Bronchial epithelial cell (primary cell): ENCODE results near the gene TIMM50. TPM values are rescaled to one million over a fixed set of nuclear protein-coding genes. Genes with fewer than 3 reads are reported as not detected.

Source experiments
- DNase-seq: peaks from one replicate; pipeline ENCODE4 v3.0.0-alpha.2; 2010; ENCODE audit warnings: low read depth
- FAIRE-seq: peaks from 2 replicates; lab custom pipeline; 2011; peaks lifted over from hg19 to GRCh38; lab: Jason Lieb, UNC
- H3K27me3 ChIP-seq: 2 replicates; pipeline ENCODE4 v1.5.1; 2011; ENCODE audit warnings: low read length; ENCODE audit not compliant: control insufficient read depth, insufficient read depth
- H3K36me3 ChIP-seq: 2 replicates; pipeline ENCODE4 v1.5.1; 2011; ENCODE audit warnings: low read length; ENCODE audit not compliant: control insufficient read depth, insufficient read depth
- H3K4me3 ChIP-seq: 2 replicates; pipeline ENCODE4 v1.5.1; 2011; ENCODE audit warnings: mild to moderate bottlenecking, low read depth, low read length, control low read depth
- total RNA-seq: library from RNA; depleted of rRNA; stranded (reverse); fragments of >200 nt; gene quantifications from 2 replicates; pipeline ENCODE4 v1.2.1, GENCODE V29; 2014
- TF ChIP-seq, protein P1 (sequence below): IDR thresholded peaks from 2 replicates; pipeline ENCODE4 v1.5.1; 2011; ENCODE audit warnings: mild to moderate bottlenecking, moderate library complexity, low read length, control low read depth, inconsistent platforms; ENCODE audit not compliant: insufficient read depth, severe bottlenecking

TIMM50 gene
- total RNA-seq, 1 donor from 2014 or later: 84.2 TPM

DNA sequence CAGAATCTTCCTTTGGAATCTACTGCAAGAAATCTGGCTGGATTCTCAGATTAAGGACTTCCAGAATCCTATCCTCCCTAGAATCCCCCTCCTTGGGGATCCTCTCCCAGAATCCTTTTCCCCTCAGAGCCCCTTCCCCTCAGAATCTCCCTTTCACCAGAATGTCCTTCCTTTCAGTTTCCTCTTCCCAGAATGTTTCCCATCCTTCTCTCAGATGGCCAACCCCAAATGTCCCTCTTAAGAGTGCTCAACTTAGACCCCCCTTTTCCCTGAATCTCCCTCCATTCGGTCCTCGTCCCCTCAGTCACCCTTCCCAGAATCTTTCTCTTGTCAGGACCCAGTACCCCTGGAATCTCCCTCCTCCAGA lies 44.3 kb upstream of the TIMM50 start:
- peak overlapping the region; percentile 96 for H3K4me3 ChIP-seq
- TF ChIP-seq, protein P1, sequence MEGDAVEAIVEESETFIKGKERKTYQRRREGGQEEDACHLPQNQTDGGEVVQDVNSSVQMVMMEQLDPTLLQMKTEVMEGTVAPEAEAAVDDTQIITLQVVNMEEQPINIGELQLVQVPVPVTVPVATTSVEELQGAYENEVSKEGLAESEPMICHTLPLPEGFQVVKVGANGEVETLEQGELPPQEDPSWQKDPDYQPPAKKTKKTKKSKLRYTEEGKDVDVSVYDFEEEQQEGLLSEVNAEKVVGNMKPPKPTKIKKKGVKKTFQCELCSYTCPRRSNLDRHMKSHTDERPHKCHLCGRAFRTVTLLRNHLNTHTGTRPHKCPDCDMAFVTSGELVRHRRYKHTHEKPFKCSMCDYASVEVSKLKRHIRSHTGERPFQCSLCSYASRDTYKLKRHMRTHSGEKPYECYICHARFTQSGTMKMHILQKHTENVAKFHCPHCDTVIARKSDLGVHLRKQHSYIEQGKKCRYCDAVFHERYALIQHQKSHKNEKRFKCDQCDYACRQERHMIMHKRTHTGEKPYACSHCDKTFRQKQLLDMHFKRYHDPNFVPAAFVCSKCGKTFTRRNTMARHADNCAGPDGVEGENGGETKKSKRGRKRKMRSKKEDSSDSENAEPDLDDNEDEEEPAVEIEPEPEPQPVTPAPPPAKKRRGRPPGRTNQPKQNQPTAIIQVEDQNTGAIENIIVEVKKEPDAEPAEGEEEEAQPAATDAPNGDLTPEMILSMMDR: no peak
- H3K27me3 ChIP-seq: no peaks in the 10 kb centered on the region
- FAIRE-seq (no peak), DNase-seq (no peak)
- H3K36me3 ChIP-seq: peaks cover 19% of the 10 kb centered on the region

GRCh38 chr19:39438270-39438934 lies 42.2 kb upstream of the TIMM50 start:
- FAIRE-seq: no peak
- TF ChIP-seq, protein P1: no peak
- no peaks in the 10 kb centered on the region for H3K27me3 ChIP-seq
- no peak overlapping the region for H3K4me3 ChIP-seq
- peaks cover 13% of the 10 kb centered on the region for H3K36me3 ChIP-seq
- peak; percentile 72 for DNase-seq

DNA sequence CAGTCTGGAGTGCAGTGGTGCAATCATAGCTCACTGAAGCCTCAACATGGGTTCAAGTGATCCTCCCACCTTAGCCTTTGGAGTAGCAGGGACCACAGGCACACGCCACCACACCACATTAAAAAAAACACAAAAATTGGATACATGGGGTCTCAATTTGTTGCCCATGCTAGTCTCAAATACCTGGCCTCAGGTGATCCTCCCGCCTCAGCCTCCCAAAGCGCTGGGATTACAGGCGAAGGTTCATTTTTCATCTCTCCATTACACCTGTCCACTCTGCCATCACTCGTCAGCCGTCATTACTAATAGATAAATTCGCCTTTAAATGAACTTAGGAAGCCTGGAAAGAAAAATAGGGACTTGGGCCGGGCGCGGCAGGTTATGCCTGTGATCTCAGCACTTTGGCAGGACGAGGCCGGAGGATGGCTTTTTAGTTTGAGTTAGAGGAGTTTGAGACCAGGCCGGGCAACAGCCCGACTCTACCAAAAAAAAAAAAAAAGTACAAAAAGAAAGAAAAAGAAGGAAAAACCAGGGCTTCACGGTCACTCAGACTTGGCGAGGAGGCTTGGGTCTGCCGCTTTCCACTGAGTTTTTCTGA lies 35.9 kb upstream of the TIMM50 start:
- peak overlapping the region; percentile 93 for H3K4me3 ChIP-seq
- TF ChIP-seq, protein P1: no peak
- H3K27me3 ChIP-seq: no peaks in the 10 kb centered on the region
- FAIRE-seq (no peak), DNase-seq (no peak)
- H3K36me3 ChIP-seq: no peaks in the 10 kb centered on the region

GRCh38 chr19:39445196-39446111 lies 35.2 kb upstream of the TIMM50 start, which contains the start of gene SUPT5H:
Gene SUPT5H, plus strand, starts transcription at chr19:39445582. Its CDS starts 309 bp downstream, at chr19:39445891.
- TF ChIP-seq, protein P1: no peak
- Histone ChIP-seq H3K4me3 (peak within 1 kb of the TSS; percentile 93), H3K36me3 (no peaks in the 10 kb centered on the region), H3K27me3 (no peaks in the 10 kb centered on the region)
- DNase-seq: peak; percentile 95
- no peak for FAIRE-seq

DNA sequence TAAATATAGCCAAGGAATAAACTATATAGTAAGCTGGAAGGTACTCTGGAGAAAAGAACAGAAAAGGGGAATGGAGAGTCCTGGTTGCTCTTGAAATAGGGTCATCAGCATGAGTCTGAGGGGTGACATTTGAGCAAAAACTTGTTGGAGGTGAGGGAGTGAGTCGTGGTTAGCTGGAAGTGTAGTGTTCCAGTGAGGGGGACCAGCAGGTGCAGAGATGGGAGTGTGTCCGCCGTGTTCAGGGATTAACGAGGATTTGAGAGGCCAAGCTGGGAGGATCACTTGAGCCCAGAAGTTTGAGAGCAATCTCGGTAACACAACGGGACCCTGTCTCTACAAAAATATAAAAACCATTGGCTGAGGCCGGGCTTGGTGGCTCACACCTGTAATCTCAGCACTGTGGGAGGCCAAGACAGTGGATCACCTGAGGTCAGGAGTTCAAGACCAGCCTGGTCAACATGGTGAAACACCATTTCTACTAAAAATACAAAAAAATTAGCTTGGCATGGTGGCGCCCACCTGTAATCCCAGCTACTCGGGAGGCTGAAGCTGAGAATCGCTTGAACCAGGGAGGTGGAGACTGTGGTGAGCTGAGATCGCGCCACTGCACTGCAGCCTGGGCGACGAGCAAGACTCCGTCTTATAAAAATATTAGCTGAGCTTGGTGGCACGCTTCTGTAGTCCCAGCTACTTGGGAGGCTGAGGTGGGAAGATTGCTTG lies 34.1 kb upstream of the TIMM50 start:
- no peaks in the 10 kb centered on the region for H3K36me3 ChIP-seq
- DNase-seq (no peak), FAIRE-seq (no peak)

More for the DNA sequence above, 34.1 kb upstream of the TIMM50 start:
- TF ChIP-seq, protein P1: no peak
- H3K4me3 ChIP-seq: peak overlapping the region; percentile 93
- no peaks in the 10 kb centered on the region for H3K27me3 ChIP-seq
